ENCODE results near the gene TSEN54. TPM values are rescaled to one million over a fixed set of nuclear protein-coding genes. Genes with fewer than 3 reads are reported as not detected.
A peak's percentile ranks its signal among the peaks of the same experiment; 100 is the strongest.

TSEN54 gene
- total RNA-seq, 2 experiments from 2014 or later: 38.8 to 45.4 TPM

DNA sequence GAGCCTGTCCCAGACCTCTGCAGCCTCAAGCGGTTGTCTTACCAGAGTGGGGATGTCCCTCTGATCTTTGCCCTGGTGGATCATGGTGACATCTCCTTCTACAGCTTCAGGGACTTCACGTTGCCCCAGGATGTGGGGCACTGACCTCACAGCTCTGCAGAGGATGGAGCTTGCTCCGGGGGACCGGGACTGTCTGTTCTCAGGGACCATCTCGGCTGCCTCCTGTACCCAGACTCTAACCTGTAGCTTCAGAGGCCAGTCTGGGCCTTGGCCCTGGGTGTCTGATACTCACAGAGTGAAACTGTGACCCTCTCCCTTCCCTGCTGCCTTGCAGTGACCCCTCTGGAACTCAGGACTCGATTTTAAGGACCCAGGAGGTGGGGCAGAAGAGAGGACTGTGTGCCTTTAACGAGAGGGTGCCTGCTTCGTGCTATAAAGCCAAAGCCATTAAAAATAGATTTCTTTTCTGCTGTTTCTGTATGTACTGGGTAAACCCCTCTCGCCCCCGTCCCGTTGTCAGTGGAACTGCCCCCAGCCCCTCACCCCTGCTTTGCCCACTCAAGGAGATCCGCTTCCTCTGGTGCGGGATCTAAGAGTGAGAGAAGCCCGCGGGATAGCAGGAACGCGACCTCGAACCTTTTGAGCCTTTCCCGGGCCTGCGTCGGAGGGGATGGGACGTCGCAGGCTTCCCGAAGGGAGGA, 8.1 kb downstream of the TSEN54 start:
- Mint-ChIP-seq H3K4me1 (ENCODE audit: low read depth) (peaks cover 13% of the 10 kb centered on the region), H3K27me3 (peaks cover 2% of the 10 kb centered on the region), H3K36me3 (ENCODE audit: low read depth) (peaks cover 17% of the 10 kb centered on the region), H3K4me3 (peak overlapping the region; percentile 45), H3K27ac (no peak overlapping the region), H3K9me3 (no peaks in the 10 kb centered on the region)
- ATAC-seq (no peak), DNase-seq (peak; percentile 16)
- intact Hi-C loops (cut with micrococcal nuclease): loop anchor here (10.0 kb wide), 1 partner anchor 60 kb away; the partner anchor contains the start of gene MYO15B
- TF ChIP-seq, protein P1, sequence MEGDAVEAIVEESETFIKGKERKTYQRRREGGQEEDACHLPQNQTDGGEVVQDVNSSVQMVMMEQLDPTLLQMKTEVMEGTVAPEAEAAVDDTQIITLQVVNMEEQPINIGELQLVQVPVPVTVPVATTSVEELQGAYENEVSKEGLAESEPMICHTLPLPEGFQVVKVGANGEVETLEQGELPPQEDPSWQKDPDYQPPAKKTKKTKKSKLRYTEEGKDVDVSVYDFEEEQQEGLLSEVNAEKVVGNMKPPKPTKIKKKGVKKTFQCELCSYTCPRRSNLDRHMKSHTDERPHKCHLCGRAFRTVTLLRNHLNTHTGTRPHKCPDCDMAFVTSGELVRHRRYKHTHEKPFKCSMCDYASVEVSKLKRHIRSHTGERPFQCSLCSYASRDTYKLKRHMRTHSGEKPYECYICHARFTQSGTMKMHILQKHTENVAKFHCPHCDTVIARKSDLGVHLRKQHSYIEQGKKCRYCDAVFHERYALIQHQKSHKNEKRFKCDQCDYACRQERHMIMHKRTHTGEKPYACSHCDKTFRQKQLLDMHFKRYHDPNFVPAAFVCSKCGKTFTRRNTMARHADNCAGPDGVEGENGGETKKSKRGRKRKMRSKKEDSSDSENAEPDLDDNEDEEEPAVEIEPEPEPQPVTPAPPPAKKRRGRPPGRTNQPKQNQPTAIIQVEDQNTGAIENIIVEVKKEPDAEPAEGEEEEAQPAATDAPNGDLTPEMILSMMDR (IDR thresholded peaks at IDR 0.05): no peak
- CTCF ChIA-PET: interaction anchor here (0.9 to 5.7 kb wide), 4 partner anchors 8 to 567 kb away, joined by 3 to 25 read pairs (median 12); partner anchors contain the start of gene TSEN54
- POLR2A ChIA-PET: interaction anchor here (0.5 to 1.3 kb wide), 4 partner anchors 8 to 61 kb away, joined by 3 to 9 read pairs (median 4); partner anchors contain the start of gene TSEN54

DNA sequence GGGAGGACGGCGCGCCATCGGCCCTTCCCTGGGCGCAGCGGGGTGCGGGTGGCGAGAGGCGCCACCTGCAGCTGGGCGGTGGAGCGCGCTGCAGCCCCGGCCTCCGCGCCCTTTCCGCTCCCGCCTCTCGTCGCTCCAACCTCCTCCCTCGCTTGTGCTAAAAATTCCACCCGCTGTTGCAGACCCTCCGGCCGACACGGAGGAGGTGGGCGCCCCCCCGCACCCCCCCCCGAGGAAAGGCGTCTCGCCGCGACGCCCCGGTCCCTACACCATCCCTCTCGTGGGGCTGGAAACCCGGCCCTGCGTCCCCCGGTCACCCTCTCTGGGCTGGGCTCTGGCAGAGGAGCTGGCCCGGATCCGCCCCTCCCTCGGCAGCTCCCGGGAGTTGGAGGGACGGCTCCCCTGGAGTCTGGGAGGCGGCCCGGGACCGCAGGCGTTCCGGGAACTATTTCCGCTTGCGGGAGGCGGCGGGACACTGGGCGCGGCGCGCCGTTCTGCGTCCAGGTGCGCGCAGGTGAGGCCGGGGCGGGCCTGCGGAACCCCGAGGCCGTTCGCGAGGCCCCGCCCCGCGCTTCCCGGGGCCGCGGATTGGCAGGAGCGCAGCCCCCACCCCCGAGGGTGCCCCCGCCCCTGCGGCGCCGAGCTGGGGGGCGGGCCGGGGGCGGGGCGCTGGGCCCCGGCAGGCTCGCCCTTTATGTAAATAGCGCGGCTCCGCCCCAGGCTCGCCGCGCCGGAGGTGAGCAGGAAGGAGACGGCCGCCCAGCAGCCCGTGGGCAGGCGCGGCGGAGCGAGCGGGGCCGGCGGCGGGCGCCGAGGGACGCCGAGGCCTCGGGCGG, 8.9 kb downstream of the TSEN54 start, which contains the start of gene LLGL2:
Gene LLGL2, plus strand, starts transcription at position 728 of the 836 bp plus-strand sequence. CDS start 17,730 bp downstream, outside the sequence.
- DNase-seq: peak; percentile 82
- Mint-ChIP-seq H3K27me3 (peaks cover 2% of the 10 kb centered on the region), H3K9me3 (no peaks in the 10 kb centered on the region), H3K4me1 (ENCODE audit: low read depth) (peaks cover 10% of the 10 kb centered on the region), H3K36me3 (ENCODE audit: low read depth) (peaks cover 13% of the 10 kb centered on the region), H3K27ac (no peak within 1 kb of the TSS), H3K4me3 (peak within 1 kb of the TSS; percentile 69)
- ChIA-PET POLR2A (interaction anchor here (0.5 to 1.3 kb wide), 4 partner anchors 9 to 60 kb away, joined by 3 to 9 read pairs (median 4); partner anchors contain the start of gene TSEN54), CTCF (interaction anchor here (0.6 to 5.7 kb wide), 6 partner anchors 9 to 567 kb away, joined by 3 to 25 read pairs (median 5); partner anchors contain the start of genes TMEM94 and TSEN54)
- ATAC-seq: peak; percentile 95
- intact Hi-C loops (cut with micrococcal nuclease): loop anchor here (10.0 kb wide), 1 partner anchor 60 kb away; the partner anchor contains the start of gene MYO15B
- TF ChIP-seq, protein P1 (IDR thresholded peaks at IDR 0.05): no peak

DNA sequence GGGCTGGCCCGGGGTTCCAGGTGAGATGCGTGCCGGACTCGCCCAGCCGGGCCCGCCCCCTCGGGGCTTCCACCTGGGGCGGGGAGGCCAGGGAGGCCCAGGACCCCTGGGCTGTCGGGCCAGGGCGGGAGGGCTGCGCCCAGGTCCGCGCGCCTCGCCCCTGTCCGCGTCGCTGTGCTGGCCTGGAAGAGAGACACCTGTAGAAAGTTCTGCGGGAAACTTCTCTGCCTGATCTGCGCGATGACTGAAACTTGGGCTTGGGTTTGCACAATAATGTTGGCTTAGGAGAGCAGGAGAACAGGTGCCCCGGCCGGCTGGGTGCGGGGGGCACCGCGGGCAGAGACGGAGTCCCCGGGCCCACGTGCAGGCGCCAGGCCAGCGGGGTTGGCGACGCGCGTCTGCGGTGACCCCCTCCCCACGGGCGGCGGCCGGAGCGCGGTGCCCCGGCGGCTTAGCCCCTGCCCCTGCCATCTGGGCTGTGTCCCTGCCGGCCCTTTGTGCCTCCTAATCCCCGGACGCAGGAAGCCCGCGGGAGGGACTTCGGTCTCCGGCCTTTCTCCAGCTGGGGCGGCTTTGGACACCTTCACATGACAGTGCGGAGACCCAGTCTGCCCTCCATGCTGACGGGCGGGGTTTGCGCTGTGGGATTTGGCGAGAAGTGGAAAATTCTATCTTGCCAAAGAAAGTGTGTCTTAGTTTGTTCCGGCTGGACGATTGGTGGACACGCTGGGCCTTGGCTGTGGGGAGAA, 9.7 kb downstream of the TSEN54 start:
- H3K36me3 Mint-ChIP-seq (ENCODE audit: low read depth): peaks cover 13% of the 10 kb centered on the region
- H3K4me3 Mint-ChIP-seq: peak overlapping the region; percentile 69
- peaks cover 2% of the 10 kb centered on the region for H3K27me3 Mint-ChIP-seq
- H3K9me3 Mint-ChIP-seq: no peaks in the 10 kb centered on the region
- CTCF ChIA-PET: interaction anchor here (0.6 to 5.7 kb wide), 8 partner anchors 9 to 108 kb away, joined by 3 to 25 read pairs (median 5); partner anchors contain the start of genes SMIM5, TMEM94 and TSEN54
- intact Hi-C loops (cut with micrococcal nuclease): loop anchor here (10.0 kb wide), 1 partner anchor 59 kb away; the partner anchor contains the start of gene MYO15B
- TF ChIP-seq, protein P1 (IDR thresholded peaks at IDR 0.05): no peak
- ATAC-seq (no peak), DNase-seq (peak; percentile 8)
- H3K27ac Mint-ChIP-seq: no peak overlapping the region
- POLR2A ChIA-PET: interaction anchor here (0.7 to 2.2 kb wide), 5 partner anchors 8 to 17 kb away, joined by 3 to 9 read pairs (median 5); partner anchors contain the start of gene TSEN54
- H3K4me1 Mint-ChIP-seq (ENCODE audit: low read depth): peaks cover 10% of the 10 kb centered on the region

DNA sequence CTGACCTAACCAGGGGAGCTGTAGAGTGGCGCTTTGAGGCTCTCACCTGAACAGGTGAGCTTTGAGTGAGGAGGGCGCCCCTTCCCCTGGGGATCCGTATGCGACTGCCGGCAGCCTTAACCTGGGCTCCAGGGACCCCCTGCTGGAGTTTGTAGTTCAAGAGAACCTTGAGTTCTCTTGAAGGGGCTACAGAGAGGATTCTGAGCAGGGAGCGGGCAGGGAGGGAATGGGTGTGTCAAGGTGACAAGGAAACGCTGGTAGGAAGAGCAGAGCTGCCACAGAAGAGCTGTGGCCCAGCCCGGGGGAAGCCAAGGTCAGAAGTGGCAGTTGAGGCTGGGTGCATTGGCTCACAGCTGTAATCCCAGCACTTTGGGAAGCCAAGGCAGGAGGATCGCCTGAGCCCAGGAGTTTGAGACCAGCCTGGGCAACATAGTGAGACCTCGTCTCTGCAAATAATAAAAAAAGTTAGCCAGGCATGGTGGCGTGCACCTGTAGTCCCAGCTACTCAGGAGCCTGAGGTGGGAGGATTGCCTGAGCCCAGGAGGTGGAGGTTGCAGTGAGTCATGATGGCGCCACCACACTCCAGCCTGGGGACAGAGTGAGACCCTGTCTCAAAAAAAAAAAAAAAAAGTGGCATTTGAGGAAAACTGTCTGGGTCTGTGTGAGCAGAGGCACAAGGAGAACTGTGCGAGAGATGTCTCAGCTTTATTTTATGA, 10.4 kb downstream of the TSEN54 start:
- TF ChIP-seq, protein P1 (IDR thresholded peaks at IDR 0.05): no peak

More for the DNA sequence above, 10.4 kb downstream of the TSEN54 start:
- Mint-ChIP-seq H3K27ac (no peak overlapping the region), H3K9me3 (no peaks in the 10 kb centered on the region), H3K4me3 (peak overlapping the region; percentile 69), H3K27me3 (peaks cover 2% of the 10 kb centered on the region), H3K36me3 (ENCODE audit: low read depth) (peaks cover 8% of the 10 kb centered on the region), H3K4me1 (ENCODE audit: low read depth) (peaks cover 10% of the 10 kb centered on the region)
- POLR2A ChIA-PET: interaction anchor here (0.8 to 2.2 kb wide), 3 partner anchors 8 to 10 kb away, joined by 3 to 8 read pairs (median 5); partner anchors contain the start of gene TSEN54
- CTCF ChIA-PET: interaction anchor here (0.7 to 5.7 kb wide), 7 partner anchors 8 to 108 kb away, joined by 3 to 25 read pairs (median 3); partner anchors contain the start of genes SMIM5 and TSEN54
- no peak for ATAC-seq
- no peak for DNase-seq
- intact Hi-C loops (cut with micrococcal nuclease): loop anchor here (10.0 kb wide), 1 partner anchor 58 kb away; the partner anchor contains the start of gene MYO15B
